GM21825 (cell line): ENCODE data around the gene HECTD4.
"Not testable (repeated sequence)": the region's sequence is repeated elsewhere in the genome, so short reads cannot be mapped to it uniquely, and the experiment has no call there.

ENCODE experiments used
- ATAC-seq: cut with Tn5 transposase; IDR thresholded peaks from one replicate; pipeline ENCODE4 v1.9.1; 2021; ENCODE audit warnings: mild to moderate bottlenecking, moderate library complexity; ENCODE audit not compliant: unreplicated experiment

The HECTD4 gene

DNA sequence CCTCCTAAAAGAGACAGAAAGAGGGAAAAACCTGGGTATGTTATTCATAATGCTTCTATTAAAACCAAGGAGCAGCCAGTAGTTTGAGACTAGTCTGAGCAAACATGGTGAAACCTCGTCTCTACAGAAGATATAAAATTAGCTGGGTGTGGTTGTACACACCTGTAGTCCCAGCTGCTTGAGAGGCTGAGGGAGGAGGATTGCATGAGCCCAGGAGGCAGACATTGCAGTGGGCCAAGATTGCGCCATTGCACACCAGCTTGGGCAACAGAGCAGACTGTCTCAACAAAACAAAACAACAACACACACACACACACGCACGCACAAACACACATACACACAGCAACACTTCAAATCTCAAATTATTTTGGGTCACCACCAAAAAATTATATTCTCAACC lies 27.8 kb downstream of the HECTD4 start:
- ATAC-seq = no peak

DNA sequence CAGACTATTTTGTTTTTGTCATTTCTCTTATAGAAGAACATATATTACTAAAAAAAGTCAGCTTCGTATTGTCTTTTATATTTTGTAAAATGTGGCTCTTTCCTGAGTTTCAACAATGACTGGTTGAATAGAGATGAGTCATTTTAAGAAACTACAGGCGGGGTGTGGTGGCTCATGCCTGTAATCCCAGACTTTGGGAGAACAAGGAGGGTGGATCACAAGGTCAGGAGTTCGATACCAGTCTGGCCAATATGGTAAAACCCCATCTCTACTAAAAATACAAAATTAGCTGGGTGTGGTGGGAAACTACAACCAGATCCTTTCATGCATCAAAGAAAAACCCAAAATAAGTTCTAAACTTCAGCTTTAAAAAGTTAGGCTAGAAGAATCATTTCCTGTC lies 28.8 kb downstream of the HECTD4 start:
- ATAC-seq = no peak

DNA sequence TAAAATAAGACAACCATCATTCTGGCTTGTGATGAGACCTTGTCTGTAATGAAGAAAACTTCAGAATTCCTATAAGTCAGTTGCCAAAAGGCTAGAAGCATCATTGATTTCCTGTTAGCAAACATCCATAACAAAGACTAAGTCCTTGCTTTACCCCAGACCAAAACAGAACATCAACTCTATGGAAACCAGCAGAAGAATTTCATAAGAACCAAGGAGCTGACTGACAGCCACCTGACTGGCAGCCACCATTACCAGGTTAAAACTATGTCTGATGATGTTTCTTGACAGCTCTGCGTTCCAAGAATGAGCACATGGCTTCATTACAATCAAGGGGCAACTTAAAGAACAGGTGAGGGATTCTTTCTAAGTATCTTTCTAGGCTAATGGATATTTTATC lies 29.3 kb downstream of the HECTD4 start:
- no peak for ATAC-seq

DNA sequence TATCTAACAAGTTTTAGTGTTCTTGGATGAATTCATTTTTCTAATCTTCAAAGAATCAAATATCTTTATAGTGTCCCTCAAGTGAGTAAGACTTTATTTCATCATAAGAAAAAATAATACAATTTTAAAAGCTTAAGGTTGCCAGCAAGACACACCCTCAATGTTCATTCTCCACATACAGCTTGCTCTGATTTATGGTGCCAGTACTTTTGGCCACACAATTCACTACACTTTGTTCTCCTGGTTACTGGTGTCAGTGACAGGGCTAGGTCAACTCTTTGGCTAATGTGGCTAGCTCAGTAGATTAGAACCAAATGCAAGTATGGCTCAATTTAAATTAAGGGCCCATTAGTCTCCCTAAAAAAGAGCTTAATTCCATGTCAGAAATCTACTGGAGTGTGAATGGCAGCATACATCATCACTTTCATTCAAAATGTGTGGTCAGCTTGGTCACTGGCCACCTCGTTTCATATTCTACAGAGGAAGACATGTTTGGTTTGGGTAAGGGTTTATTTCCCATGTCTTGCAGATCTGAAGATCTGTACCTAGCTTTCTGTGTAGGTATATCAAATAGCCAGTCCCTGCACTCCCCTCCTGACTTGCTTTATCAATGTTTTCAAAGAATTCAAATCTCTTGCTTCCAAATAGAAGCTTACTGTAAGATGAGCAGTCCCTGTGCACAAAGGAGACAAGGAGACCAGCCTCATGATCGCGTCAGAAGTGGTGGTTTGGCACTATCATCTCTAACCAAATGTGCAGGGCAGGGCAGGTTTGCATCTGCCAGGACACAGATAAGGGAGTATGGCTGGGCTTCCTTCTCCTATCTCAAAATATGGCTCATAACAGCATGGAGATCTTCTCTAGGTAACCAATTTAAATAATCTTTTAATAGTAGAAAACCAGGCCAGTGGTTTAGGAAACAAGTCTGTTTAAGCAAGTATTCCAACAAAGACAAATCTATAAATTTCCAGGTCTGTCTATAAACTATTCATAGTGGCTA lies 31.3 kb downstream of the HECTD4 start:
- ATAC-seq = no peak

DNA sequence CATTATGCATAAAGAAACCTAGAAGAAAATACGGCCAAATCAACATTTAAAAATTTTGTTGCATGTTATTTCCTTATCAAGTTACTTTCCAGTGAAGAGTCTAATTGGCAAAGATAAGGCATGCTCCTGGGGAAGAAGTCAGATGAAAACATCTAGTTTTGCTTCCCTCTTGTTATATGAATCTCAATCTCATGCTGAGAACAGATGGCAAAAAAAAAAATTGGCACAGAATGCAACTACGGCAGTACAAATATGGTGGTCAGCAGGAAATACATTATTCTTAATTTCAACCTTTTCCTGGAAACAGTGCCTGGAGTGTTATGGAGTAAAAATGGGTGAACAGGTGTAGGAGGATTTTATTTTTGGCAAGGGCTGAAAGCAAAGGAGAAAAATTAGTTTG lies 32.8 kb downstream of the HECTD4 start:
- no peak for ATAC-seq

DNA sequence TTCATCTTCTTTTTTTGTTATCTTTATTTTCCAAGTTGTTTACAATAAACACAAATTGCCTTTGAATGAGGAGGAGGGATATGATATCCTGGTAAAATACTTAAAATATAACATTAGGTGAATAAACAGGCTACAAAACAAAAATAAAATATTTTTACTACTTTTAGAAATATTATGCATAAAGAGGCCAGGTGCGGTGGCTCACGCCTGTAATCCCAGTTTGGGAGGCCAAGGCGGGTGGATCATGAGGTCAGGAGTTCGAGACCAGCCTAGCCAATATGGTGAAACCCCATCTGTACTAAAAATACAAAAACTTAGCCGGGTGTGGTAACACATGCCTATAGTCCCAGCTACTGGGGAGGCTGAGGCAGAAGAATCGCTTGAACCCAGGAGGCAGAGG lies 33.3 kb downstream of the HECTD4 start:
- ATAC-seq = not testable (repeated sequence)

DNA sequence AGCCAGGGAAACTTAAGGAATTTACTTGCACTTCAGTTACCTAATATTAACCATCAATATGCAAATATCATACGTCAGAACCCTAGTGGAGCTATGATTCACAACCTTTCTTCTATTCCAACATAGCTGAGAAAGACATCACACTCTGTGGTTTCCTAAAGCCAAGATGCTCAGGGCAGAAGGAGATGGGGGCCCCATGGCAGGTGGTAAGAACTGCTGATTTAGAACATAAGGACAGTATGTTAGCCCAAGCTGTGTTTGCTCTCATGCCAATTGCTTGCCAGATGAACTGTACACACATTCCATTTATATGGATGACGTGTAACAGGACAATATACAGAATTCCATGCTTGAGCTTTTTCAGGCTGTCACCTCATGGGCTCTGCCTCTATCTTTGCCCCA lies 34.6 kb downstream of the HECTD4 start:
- ATAC-seq = peak; percentile 76

DNA sequence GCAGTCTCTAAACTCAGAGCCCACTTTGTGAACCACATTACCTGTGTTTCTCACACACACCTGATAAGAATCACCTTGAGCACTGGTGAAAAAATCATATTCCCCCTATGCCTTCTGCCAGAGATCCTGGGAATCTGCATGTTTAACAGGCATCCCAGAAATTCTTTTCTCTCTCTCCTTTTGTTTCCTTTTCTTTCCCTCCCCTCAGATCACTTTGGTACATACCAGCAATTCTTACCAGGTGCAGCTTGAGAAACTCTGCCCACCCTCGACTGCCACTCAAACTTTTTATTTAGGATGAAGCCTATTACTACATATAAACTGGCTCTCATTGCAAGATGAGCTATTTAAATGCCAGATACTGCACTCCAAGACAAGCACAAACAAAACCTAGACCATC lies 36.0 kb downstream of the HECTD4 start:
- ATAC-seq = no peak

DNA sequence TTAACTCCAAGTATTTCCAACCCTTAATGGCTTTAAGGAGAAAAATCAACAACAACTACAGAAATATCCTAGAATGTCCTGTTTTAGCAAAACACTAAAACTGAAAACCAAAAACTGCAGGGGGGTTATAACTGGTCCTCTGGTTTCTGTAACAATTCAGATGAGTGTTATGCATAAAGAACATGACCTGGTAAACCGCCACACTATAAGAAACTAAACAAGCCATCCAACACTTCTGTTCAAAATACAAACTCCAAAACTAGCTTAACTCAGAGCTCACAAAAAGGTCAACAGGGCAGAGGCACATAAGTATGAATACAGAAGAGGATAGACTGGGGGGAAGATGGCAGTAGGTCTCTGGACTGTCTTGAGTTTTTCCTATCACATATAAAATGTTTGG lies 38.0 kb downstream of the HECTD4 start:
- ATAC-seq = no peak

DNA sequence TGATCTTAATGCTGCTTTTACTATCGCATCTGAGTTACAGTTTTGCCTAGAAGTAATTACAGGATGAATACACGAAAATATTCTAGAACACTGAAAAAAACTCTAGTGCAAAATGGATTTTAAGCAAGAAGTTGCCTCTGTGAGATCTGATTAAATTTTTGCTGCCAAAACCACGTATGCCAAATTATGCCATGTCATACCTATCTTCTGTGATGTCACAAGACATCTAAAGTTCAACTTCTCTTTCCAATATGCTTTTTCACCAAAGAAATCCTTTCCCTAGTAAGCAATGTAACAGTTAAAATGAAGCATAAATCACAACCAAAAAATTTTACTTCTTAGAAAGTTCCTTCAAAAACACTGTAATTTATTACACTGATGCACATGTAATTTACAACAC lies 39.6 kb downstream of the HECTD4 start:
- no peak for ATAC-seq

DNA sequence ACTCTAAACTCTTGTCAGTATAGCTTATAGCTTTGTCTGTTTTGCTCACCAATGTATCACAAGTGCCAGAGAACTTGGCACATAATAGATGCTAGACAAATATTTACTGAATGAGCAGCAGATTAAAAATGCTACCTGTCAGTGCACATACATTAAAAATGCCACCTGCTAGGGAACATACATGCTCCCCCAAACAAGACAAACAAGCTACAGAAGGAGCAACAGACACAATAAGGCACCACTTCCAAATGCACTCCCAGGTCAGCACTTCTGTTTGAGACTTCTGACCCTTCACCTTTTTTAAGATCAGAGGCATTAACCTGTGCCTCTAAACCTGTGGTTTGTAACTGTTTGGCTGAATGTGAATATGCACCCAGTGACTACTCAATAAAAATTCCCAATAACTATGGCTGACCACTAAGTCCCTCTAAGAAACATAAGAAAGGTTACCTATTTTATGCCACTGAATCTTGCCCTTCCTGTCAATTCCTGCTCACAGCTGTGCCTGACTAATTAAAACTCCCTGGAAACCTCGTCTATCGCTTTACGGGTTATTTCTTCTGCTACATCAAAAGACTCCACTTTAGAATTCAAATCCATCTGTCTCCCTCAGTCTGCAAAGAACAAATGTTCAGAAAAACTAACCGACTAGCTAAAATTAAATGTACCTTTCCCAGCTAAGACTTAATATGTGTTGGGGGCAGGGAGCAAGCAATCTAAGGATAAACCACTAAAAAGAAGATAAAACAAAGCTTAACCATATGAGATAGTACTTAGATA lies 41.0 kb downstream of the HECTD4 start:
- ATAC-seq = no peak

DNA sequence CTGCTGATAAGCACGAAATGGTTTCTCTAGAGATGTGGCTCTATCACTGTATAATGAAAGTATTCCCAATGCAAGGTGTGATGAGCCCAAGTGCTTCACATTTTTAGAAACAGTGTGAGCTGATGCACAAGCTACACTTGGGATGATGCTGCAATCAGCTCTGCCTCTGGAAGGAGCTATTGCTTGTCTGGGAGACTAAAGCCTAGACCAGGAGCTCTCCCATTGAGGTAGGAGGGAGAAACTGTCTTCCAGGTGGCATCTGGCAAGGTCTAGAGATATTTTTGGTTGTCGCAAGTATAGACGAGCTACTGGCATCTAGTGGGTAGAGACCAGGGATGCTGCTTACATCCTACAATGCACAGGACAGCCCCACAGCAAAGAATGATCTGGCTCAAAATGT lies 42.0 kb downstream of the HECTD4 start:
- ATAC-seq = no peak

DNA sequence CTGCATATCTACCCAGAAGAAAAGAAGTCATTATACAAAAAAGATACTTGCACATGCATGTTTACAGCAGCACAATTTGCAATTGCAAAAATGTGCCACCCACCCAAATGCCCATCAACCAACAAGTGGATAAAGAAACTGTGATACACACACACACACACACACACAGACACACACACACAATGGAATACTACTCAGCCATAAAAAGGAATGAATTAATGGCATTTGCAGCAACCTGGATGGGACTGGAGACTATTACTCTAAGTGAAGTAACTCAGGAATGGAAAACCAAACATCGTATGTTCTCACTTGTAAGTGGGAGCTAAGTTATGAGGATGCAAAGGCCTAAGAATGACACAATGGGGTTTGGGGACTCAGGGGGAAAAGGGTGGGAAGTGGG lies 47.2 kb downstream of the HECTD4 start:
- not testable (repeated sequence) for ATAC-seq

DNA sequence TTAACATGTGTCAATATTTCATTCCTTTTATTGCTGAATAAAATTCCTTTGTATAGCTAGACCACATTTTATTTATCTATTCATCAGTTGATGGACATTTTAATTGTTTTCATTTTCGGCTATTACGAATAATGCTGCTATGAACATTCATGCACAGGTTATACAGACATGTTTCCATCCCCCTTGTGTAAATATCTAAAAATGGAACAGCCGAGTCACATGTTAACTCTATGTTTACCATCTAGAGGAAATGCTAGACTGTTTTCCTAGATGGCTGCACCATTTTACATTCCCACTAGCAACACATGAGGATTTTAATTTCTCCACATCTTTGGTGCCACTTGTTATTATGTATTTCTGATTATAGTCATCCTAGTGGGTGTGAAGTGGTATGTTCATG lies 49.2 kb downstream of the HECTD4 start:
- ATAC-seq = no peak

DNA sequence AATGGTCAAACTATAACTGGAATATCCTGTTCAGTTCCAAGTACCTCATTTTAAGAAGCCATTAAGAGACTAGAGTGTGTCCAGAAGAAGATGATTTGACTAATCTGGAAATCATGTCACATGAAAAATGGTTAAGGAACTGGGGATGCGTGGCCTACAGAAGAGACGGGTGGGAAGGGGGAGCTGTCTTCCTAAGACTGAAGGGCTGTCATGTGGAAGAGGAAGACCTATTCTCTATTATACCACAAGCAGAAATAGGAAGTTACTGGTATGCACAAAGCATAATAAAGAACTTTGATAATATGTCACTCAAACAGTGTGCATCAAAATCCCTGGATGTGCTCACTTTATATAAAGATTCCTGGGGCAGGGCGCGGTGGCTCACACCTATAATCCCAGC lies 50.3 kb downstream of the HECTD4 start:
- no peak for ATAC-seq

DNA sequence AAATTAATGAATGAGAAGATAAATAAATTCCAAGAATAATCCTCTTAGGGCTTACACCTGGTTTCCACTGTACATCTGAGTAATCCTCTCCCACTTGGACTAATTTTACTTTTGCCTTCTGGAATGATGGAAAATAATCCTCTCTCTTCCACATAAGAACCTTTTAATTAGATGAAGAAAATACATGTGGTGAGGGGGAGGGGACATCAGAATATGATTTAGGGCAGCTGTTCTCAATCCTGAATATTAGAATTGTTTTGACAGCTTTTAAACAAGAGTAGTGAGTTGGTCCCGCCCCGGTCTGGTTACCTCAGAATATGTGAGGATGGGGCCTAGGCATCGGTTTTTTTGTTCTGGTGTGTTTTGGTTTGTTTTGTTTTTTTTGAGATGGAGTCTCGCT lies 51.5 kb downstream of the HECTD4 start:
- ATAC-seq = no peak

DNA sequence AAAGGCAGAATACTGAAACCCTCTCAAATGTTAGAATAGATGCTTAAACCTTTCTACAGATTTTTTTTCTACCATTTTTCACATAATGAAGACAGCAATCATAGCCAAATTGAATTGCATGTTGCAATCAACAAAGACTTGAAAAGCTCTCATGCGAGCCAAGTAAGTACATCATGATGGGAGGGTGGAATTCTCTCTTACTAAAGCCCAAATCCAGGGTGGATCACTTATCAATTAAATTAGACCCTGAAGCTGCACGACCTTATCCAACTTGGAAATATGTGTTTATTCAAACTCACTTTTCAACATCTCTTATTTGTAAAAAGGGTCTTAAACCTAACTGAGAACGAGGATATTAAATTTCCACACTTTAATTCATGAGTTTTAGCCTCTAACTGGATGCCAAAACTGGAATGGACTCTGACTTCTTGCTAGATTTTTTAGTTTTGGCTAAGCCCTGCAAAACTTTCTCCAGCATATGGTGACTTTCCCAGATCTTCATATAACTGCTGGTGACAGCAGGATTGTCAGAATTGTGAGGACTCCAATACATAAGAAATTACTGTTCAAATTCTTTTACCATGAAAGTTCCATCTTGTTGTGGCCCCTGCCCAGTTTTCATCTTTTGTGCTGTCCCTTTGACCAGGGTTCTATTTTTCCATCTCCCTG lies 53.6 kb downstream of the HECTD4 start:
- ATAC-seq = no peak

DNA sequence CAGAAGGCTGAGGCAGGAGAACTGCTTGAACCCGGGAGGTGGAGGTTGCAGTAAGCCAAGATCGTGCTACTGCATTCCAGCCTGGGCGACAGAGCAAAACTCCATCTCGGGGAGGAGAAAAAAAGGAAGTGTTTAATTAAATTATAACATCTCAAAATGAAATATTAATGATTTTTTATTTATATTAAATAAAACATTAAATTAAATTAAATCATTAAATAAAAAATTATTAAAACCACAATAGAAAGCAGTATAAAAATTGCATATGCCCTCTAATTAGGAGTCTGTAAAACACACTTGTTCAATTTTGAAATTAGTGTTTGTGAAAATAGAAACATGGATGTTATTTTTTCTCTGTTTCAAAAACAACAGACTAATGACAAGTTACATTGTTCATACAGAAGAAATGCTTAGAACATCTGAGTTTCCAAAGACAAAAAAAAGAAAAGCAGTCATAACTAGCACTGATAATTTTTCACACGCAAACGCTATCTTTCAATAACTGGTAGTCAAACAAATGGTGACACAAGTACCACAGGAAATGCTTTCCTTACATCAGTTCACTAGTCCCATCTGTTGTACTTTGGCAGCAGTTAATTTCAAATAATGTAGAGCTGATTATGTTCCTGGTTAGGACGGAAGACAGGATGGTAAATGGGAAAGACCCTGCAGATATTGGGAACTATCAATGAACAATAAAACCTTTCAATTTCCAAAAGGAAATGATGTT lies 54.9 kb downstream of the HECTD4 start:
- ATAC-seq = no peak

DNA sequence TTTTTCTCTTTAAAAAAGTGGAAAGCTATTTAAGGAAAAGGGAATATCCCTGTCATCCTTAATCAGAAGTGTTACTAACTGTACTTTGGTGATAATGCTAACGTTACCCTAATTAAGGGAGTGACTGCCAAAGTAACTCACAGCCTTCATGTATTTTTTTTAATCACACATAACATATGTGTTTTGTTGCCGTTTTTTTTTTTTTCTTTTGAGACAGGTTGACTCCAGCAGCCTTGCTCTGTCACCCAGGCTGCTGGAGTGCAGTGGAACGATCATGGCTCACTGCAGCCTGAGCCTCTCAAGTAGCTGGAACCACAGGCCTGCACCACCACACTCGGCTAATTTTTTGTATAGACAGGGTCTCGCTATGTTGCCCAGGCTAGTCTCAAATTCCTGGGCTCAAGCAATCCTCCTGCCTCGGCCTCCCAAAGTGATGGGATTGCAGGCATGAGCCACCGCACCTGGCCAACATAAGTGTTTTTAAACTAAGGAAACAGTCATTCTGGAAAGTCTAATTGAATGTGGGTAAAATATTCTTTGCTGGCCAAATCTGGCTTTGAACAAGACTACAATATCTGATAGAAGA lies 56.5 kb downstream of the HECTD4 start:
- no peak for ATAC-seq

DNA sequence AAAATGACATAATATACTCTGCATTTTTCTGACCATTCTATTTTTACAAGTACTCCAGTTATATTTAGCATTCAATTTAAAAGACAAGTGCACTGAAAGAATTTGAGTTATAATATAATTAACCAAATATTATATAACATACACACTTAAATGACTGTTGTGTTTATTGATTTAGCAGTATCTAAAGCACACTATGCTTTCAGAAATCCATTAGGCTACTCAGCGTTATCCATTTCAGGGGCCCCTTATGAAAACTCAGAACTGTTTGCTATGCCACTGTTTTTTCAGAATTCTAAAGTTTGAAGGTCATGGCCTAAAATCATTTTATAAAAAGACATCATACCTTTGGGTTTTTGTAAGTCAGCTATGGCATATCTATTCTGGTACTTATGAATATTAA lies 57.1 kb downstream of the HECTD4 start:
- no peak for ATAC-seq
